HepG2 (cell line): Measurements from ENCODE around the gene TRIM69. TPM values are rescaled to one million over a fixed set of nuclear protein-coding genes. Genes with fewer than 3 reads are reported as not detected.

Experiments used
- ATAC-seq: fragments of 200-7000 bp; cut with Tn5 transposase; 3 replicates; pipeline ENCODE4 v1.9.1; 2020; ENCODE audit warnings: mild to moderate bottlenecking, moderate library complexity
- BruUV-seq: library from RNA; stranded (reverse); fragments of 400-500 nt; replicated peaks from 2 replicates; lab custom pipeline; 2021; lab: Mats Ljungman, UMichigan
- CTCF ChIA-PET: fragments of 300-600 bp; formaldehyde crosslinking; extraction: SDS; loops from one replicate; lab custom pipeline; 2021; ENCODE audit warnings: low total read pairs, inconsistent platforms, low intra/inter-chr PET ratio; lab: Yijun Ruan, JAX
- POLR2A ChIA-PET: fragments of 350-600 bp; sonication (Branson Sonifier 250); formaldehyde crosslinking; loops from one replicate; lab custom pipeline; 2020; ENCODE audit warnings: antibody characterized with exemption, inconsistent platforms; lab: Yijun Ruan, JAX
- DNase-seq: peaks from one replicate; pipeline ENCODE4 v3.0.0-alpha.2; 2015; ENCODE audit warnings: low spot score
- FAIRE-seq: peaks from 3 replicates; lab custom pipeline; 2011; peaks lifted over from hg19 to GRCh38; lab: Jason Lieb, UNC
- H2AFZ ChIP-seq: one replicate; pipeline ENCODE4 v1.6.1; 2011; ENCODE audit warnings: low read length, inconsistent platforms
- H3K27ac ChIP-seq: fragments of 300-600 bp; 3 replicates; pipeline ENCODE4 v1.8.0; 2011; ENCODE audit warnings: mixed run types, mild to moderate bottlenecking, mixed read lengths, low read length, inconsistent platforms; ENCODE audit not compliant: insufficient read depth; ENCODE audit errors: extremely low read length
- H3K27me3 ChIP-seq, 2 experiments: fragments of 200-600 bp in 1 of 2; 2 replicates in 1 of 2; 3 replicates in 1 of 2; pipeline versions ENCODE4 v1.6.0 to v1.8.0; 2011; ENCODE audit warnings: low read length in 2 of 2, mild to moderate bottlenecking in 2 of 2, moderate library complexity in 2 of 2, inconsistent platforms in 1 of 2; ENCODE audit not compliant: insufficient read depth in 2 of 2, control insufficient read depth in 1 of 2
- H3K36me3 ChIP-seq, 2 experiments: fragments of 200-600 bp in 1 of 2; replicated peaks in 1 of 2; 2 replicates in 1 of 2; 3 replicates in 1 of 2; pipeline versions ENCODE4 v1.5.1 to v1.8.0; 2011; ENCODE audit warnings: low read length in 2 of 2, inconsistent platforms in 1 of 2; ENCODE audit not compliant: insufficient read depth in 2 of 2, control insufficient read depth in 1 of 2
- H3K4me1 ChIP-seq: 2 replicates; pipeline ENCODE4 v1.5.1; 2012; ENCODE audit warnings: low read length, inconsistent platforms; ENCODE audit not compliant: insufficient read depth
- H3K4me2 ChIP-seq: 2 replicates; pipeline ENCODE4 v1.6.0; 2011; ENCODE audit warnings: low read depth, low read length, inconsistent platforms
- H3K4me3 ChIP-seq, 3 experiments: fragments of 200-600 bp in 1 of 3; sonication (generic), shearing (Covaris generic) in 1 of 3; replicated peaks in 1 of 3; 2 replicates each; pipeline ENCODE4 v1.5.1; 2011 to 2016; ENCODE audit warnings: low read length in 3 of 3, inconsistent platforms in 2 of 3, low read depth in 2 of 3, mild to moderate bottlenecking in 2 of 3, control low read depth in 1 of 3, mixed read lengths in 1 of 3; ENCODE audit not compliant: insufficient read depth in 1 of 3
- H3K79me2 ChIP-seq: one replicate; pipeline ENCODE4 v1.6.1; 2011; ENCODE audit warnings: low read length, inconsistent platforms; ENCODE audit not compliant: insufficient read depth
- H3K9ac ChIP-seq: 2 replicates; pipeline ENCODE4 v1.6.0; 2011; ENCODE audit warnings: mild to moderate bottlenecking, low read depth, low read length, inconsistent platforms; ENCODE audit not compliant: insufficient read depth
- H3K9me3 ChIP-seq: 2 replicates; pipeline ENCODE4 v1.5.1; 2012; ENCODE audit warnings: mild to moderate bottlenecking, low read length
- H4K20me1 ChIP-seq: 2 replicates; pipeline ENCODE4 v1.6.0; 2011; ENCODE audit warnings: inconsistent platforms, mild to moderate bottlenecking, low read length, moderate library complexity; ENCODE audit not compliant: insufficient read depth
- DMAP1 ChIP-seq: IDR thresholded peaks from 2 replicates; pipeline ENCODE4 v1.6.1; 2016
- DNMT1 ChIP-seq: sonication (generic); formaldehyde crosslinking; IDR thresholded peaks from 2 replicates; pipeline ENCODE4 v1.5.1; 2020; ENCODE audit warnings: mild to moderate bottlenecking, missing genetic modification reagents
- DR1 ChIP-seq: sonication (generic); formaldehyde crosslinking; IDR thresholded peaks from 2 replicates; pipeline ENCODE4 v1.8.0; 2021; ENCODE audit warnings: mild to moderate bottlenecking, missing genetic modification reagents, inconsistent platforms
- EED ChIP-seq: sonication (generic); formaldehyde crosslinking; IDR thresholded peaks from 2 replicates; pipeline ENCODE4 v1.5.0; 2020; ENCODE audit warnings: mild to moderate bottlenecking, missing genetic modification reagents
- HNRNPH1 ChIP-seq: fragments of 200-400 bp; formaldehyde crosslinking; optimal IDR thresholded peaks from 2 replicates; pipeline ENCODE3; 2017; ENCODE audit warnings: mild to moderate bottlenecking, low read depth, low read length
- NCOA1 ChIP-seq: sonication (generic); formaldehyde crosslinking; IDR thresholded peaks from 2 replicates; pipeline ENCODE4 v1.9.0; 2021; ENCODE audit warnings: missing genetic modification reagents
- SMARCE1 ChIP-seq: fragments of 450-650 bp; IDR thresholded peaks from 2 replicates; pipeline ENCODE4 v1.6.1; 2017; ENCODE audit warnings: borderline replicate concordance
- SP5 ChIP-seq: IDR thresholded peaks from 2 replicates; pipeline ENCODE4 v1.6.1; 2016; ENCODE audit warnings: low read depth, borderline replicate concordance
- TCF7L2 ChIP-seq: IDR thresholded peaks from 2 replicates; pipeline ENCODE4 v1.6.1; 2011; ENCODE audit warnings: mild to moderate bottlenecking, low read depth, low read length, moderate library complexity
- YY1 ChIP-seq: IDR thresholded peaks from 2 replicates; pipeline ENCODE4 v1.6.1; 2011; ENCODE audit warnings: low read length, low read depth, moderate library complexity, mild to moderate bottlenecking; ENCODE audit not compliant: insufficient read depth, insufficient replicate concordance
- ZFP62 ChIP-seq: sonication (generic); formaldehyde crosslinking; IDR thresholded peaks from 2 replicates; pipeline ENCODE4 v1.4.0; 2020; ENCODE audit warnings: missing genetic modification reagents
- ZMYM4 ChIP-seq: sonication (generic); formaldehyde crosslinking; IDR thresholded peaks from 2 replicates; pipeline ENCODE4 v1.8.1; 2023; ENCODE audit warnings: mild to moderate bottlenecking, missing genetic modification reagents
- ZNF207 ChIP-seq: fragments of 450-650 bp; IDR thresholded peaks from 2 replicates; pipeline ENCODE4 v1.6.1; 2016; ENCODE audit warnings: antibody characterized with exemption, borderline replicate concordance
- ZNF292 ChIP-seq: sonication (generic); formaldehyde crosslinking; IDR thresholded peaks from 2 replicates; pipeline ENCODE4 v1.8.1; 2022; ENCODE audit warnings: mild to moderate bottlenecking, low read depth, missing genetic modification reagents, borderline replicate concordance
- ZNF558 ChIP-seq: sonication (generic); formaldehyde crosslinking; IDR thresholded peaks from 2 replicates; pipeline ENCODE4 v1.9.0; 2022; ENCODE audit warnings: mild to moderate bottlenecking, missing genetic modification reagents, borderline replicate concordance
- ZNF614 ChIP-seq: IDR thresholded peaks from 2 replicates; pipeline ENCODE4 v1.6.1; 2018; ENCODE audit warnings: missing biosample characterization, missing genetic modification reagents, inconsistent platforms, borderline replicate concordance
- ZNF83 ChIP-seq: sonication (generic); formaldehyde crosslinking; IDR thresholded peaks from 2 replicates; pipeline ENCODE4 v1.4.0; 2020; ENCODE audit warnings: missing genetic modification reagents, mild to moderate bottlenecking, borderline replicate concordance
- ZZZ3 ChIP-seq: sonication (generic); formaldehyde crosslinking; IDR thresholded peaks from 2 replicates; pipeline ENCODE4 v1.4.0; 2020; ENCODE audit warnings: missing genetic modification reagents, mild to moderate bottlenecking, borderline replicate concordance
- WGBS: methylation state at CpG from one replicate; pipeline ENCODE4 v1.1.6; 2017; ENCODE audit warnings: low lambda C conversion rate; 5-methylcytosine and 5-hydroxymethylcytosine counted together
- in situ Hi-C: cut with HindIII; loops from 2 replicates; pipeline ENCODE4 v1.10.0; 2017; ENCODE audit warnings: low pct_unique_long_range_greater_than_20kb; ENCODE audit not compliant: extremely low pct_ligation_motif_present
- intact Hi-C: fragments of 100-400 bp; cut with micrococcal nuclease; formaldehyde crosslinking; loops from one replicate; pipeline ENCODE4 v1.10.0; 2022; ENCODE audit not compliant: unreplicated experiment
- polyA plus RNA-seq, 8 experiments: library from polyadenylated mRNA; depleted of rRNA in 3 of 8; stranded (reverse) in 7 of 8; unstranded in 1 of 8; fragments of >200 nt; fragmentation: Illumina TruSeq in 4 of 8; extraction: Trizol in 4 of 8; gene quantifications; 2 replicates each; pipeline versions ENCODE4 v1.2.1 to v1.2.3, GENCODE V29; 2011 to 2016; ENCODE audit warnings: low read depth in 4 of 8, missing spikeins in 1 of 8, mixed read lengths in 1 of 8; ENCODE audit not compliant: insufficient read depth in 1 of 8
- total RNA-seq, 5 experiments: library from RNA; depleted of rRNA; stranded (reverse); fragments of >200 nt; fragmentation: Illumina TruSeq; extraction: Trizol; gene quantifications; 2 replicates each; pipeline ENCODE4 v1.2.3, GENCODE V29; 2016; ENCODE audit warnings: low read depth in 1 of 5

Gene TRIM69
- total and polyA plus RNA-seq, 2 of the 13 experiments (the other 11 are each of a cell fraction or from before 2014, with no cell fraction given), result 2.6 to 3.2 TPM

DNA sequence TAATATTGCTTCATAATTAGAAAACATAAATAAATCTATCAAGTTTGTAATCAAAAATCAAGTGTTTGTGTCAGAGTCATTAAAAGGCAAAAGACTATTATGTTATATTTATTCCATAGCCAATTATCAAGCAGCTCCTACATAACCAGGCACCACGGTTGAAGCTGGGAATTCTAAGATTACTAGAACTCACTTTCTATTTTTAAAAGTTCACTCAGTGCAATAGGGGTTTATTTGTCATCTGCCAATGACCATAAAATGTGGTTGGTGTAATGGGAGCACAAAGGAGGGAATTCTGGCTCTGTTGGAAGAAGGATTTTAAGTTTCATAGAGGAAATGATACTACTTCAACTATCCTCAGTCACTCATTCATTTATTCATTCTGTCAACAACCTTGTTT is 57.7 kb downstream of the TRIM69 start:
- Histone ChIP-seq H3K4me3 (no peak overlapping the region), H2AFZ (no peak overlapping the region), H3K4me1 (peaks cover 2% of the 10 kb centered on the region), H3K4me2 (no peak overlapping the region), H3K27ac (no peak overlapping the region), H3K9me3 (no peaks in the 10 kb centered on the region), H3K79me2 (no peaks in the 10 kb centered on the region), H3K36me3 (no peaks in the 10 kb centered on the region), H3K27me3 (no peaks in the 10 kb centered on the region; a peak in 1 of 5 replicates), H4K20me1 (no peaks in the 10 kb centered on the region), H3K9ac (no peak overlapping the region)
- ChIA-PET POLR2A (no interaction called here), CTCF (no interaction called here)
- intact Hi-C loops (no loop called here), in situ Hi-C loops (no loop called here)
- no TSS peak for BruUV-seq
- FAIRE-seq (no peak), ATAC-seq (no peak), DNase-seq (no peak)
- TF ChIP-seq HNRNPH1, result no peak
- no peak for TF ChIP-seq ZNF292 (CRISPR knock-in tag)
- no peak for TF ChIP-seq ZNF207
- TF ChIP-seq ZNF614 (CRISPR knock-in tag), result no peak
- no peak for TF ChIP-seq DNMT1
- TF ChIP-seq ZNF558 (CRISPR knock-in tag), result no peak
- no peak for TF ChIP-seq ZNF83 (CRISPR knock-in tag)
- no peak for TF ChIP-seq ZMYM4 (CRISPR knock-in tag)
- WGBS, result 27% methylated on average over 1 of the region's 1 CpG

DNA sequence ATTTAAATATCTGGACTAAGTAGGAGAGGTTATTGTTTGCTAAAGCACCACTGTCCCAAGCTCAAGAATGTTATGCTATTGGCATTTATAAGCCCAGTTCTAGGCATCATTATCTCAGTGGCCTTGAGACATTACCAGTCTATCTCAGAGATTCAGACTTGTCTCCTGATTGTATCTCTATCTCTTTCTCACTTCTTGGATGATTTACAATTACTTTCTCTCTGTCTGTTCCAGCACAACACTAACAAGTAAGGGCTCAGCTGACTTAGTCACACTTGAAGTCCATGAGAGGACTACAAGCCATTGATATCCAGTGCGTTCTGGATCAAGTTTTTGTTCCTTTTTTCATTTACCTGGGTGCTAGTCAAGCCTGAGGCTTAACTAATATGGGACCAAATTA is 60.2 kb downstream of the TRIM69 start:
- H3K4me1 ChIP-seq, result peaks cover 15% of the 10 kb centered on the region
- no peak for DNase-seq
- FAIRE-seq, result no peak
- in situ Hi-C loops (no loop called here), intact Hi-C loops (loop anchor here (5.0 kb wide), 1 partner anchor 56 kb away; no protein-coding TSS in a partner anchor)
- no peak overlapping the region for H3K4me3 ChIP-seq
- no peak overlapping the region for H3K4me2 ChIP-seq
- BruUV-seq, result no TSS peak
- no peaks in the 10 kb centered on the region for H4K20me1 ChIP-seq
- H3K79me2 ChIP-seq, result no peaks in the 10 kb centered on the region
- ChIA-PET POLR2A (no interaction called here), CTCF (no interaction called here)
- H3K27me3 ChIP-seq, result no peaks in the 10 kb centered on the region; a peak in 1 of 5 replicates
- no peak overlapping the region for H3K27ac ChIP-seq
- no peak overlapping the region for H2AFZ ChIP-seq
- H3K9ac ChIP-seq, result no peak overlapping the region
- H3K9me3 ChIP-seq, result no peaks in the 10 kb centered on the region
- H3K36me3 ChIP-seq, result no peaks in the 10 kb centered on the region
- WGBS, result 42% methylated on average over 1 of the region's 1 CpG
- no peak for ATAC-seq
- TF ChIP-seq YY1, result no peak
- TF ChIP-seq ZZZ3 (CRISPR knock-in tag), result no peak
- TF ChIP-seq ZFP62 (CRISPR knock-in tag), result no peak
- no peak for TF ChIP-seq DR1
- no peak for TF ChIP-seq TCF7L2
- TF ChIP-seq SMARCE1, result no peak
- TF ChIP-seq SP5 (CRISPR knock-in tag), result no peak
- TF ChIP-seq DMAP1 (CRISPR knock-in tag), result no peak
- no peak for TF ChIP-seq ZNF207
- TF ChIP-seq NCOA1 (CRISPR knock-in tag), result no peak
- TF ChIP-seq EED (CRISPR knock-in tag), result no peak
